ENCODE measurements around the gene HTR7. TPM values are rescaled to one million over a fixed set of nuclear protein-coding genes. Genes with fewer than 3 reads are reported as not detected.

HTR7 gene
- total and polyA plus RNA-seq, 7 donors = 0.31 to 1.4 (median 0.75) TPM; not detected in 1

GRCh38 chr10:90722832-90723231, 135.0 kb downstream of the HTR7 start:
- H3K36me3 ChIP-seq = no peaks in the 10 kb centered on the region
- 85 to 95% methylated on average over 5 of the region's 5 CpGs for WGBS, 2 donors
- no peak for TF ChIP-seq EP300 (IDR thresholded peaks at IDR 0.05)
- no peaks in the 10 kb centered on the region for H3K27me3 ChIP-seq
- intact Hi-C loops (cut with DNase I) = no loop called here
- H3K4me1 ChIP-seq = no peaks in the 10 kb centered on the region
- DNase-seq = no peak
- no peaks in the 10 kb centered on the region for H3K9me3 ChIP-seq
- H3K27ac ChIP-seq = no peak overlapping the region
- H3K4me3 ChIP-seq = no peak overlapping the region

- H3K27ac ChIP-seq = no peak overlapping the region
- TF ChIP-seq POLR2A (IDR thresholded peaks at IDR 0.05) (no peak), EP300 (IDR thresholded peaks at IDR 0.05) (no peak), CTCF (IDR thresholded peaks at IDR 0.05) (no peak), POLR2AphosphoS5 (IDR thresholded peaks at IDR 0.05) (no peak)
- no peaks in the 10 kb centered on the region for H3K36me3 ChIP-seq
- no peaks in the 10 kb centered on the region for H3K9me3 ChIP-seq
- H3K4me1 ChIP-seq = no peaks in the 10 kb centered on the region
- H3K4me3 ChIP-seq = no peak overlapping the region
- intact Hi-C loops (cut with DNase I) = no loop called here
- WGBS, 2 donors = 68 to 86% methylated on average over 3 of the region's 3 CpGs
- no peak for DNase-seq
- H3K27me3 ChIP-seq = no peaks in the 10 kb centered on the region
These were observed 139.7 kb downstream of the HTR7 start for GRCh38 chr10:90718182-90718581.

- Histone ChIP-seq H3K4me3 (no peak overlapping the region), H3K9me3 (no peaks in the 10 kb centered on the region), H3K36me3 (no peaks in the 10 kb centered on the region), H3K27me3 (no peaks in the 10 kb centered on the region), H3K27ac (no peak overlapping the region), H3K4me1 (no peaks in the 10 kb centered on the region)
- DNase-seq = no peak
- intact Hi-C loops (cut with DNase I) = no loop called here
- TF ChIP-seq CTCF (IDR thresholded peaks at IDR 0.05) (no peak), POLR2AphosphoS5 (IDR thresholded peaks at IDR 0.05) (no peak), POLR2A (IDR thresholded peaks at IDR 0.05) (no peak)
- WGBS, 2 donors = 57 to 68% methylated on average over 3 of the region's 3 CpGs
These were observed 145.3 kb downstream of the HTR7 start for GRCh38 chr10:90712529-90712928.

GRCh38 chr10:90709727-90710126, 148.1 kb downstream of the HTR7 start:
- no peak for DNase-seq
- Histone ChIP-seq H3K4me3 (no peak overlapping the region), H3K27ac (no peak overlapping the region), H3K36me3 (no peaks in the 10 kb centered on the region), H3K9me3 (no peaks in the 10 kb centered on the region), H3K4me1 (no peaks in the 10 kb centered on the region), H3K27me3 (no peaks in the 10 kb centered on the region)
- intact Hi-C loops (cut with DNase I) = no loop called here
- TF ChIP-seq EP300 (IDR thresholded peaks at IDR 0.05) (no peak), POLR2AphosphoS5 (IDR thresholded peaks at IDR 0.05) (no peak), POLR2A (IDR thresholded peaks at IDR 0.05) (no peak), CTCF (IDR thresholded peaks at IDR 0.05) (no peak)
- 88 to 91% methylated on average over 2 of the region's 2 CpGs for WGBS, 2 donors

GRCh38 chr10:90707657-90708056, 150.2 kb downstream of the HTR7 start:
- H3K9me3 ChIP-seq = no peaks in the 10 kb centered on the region
- no peak overlapping the region for H3K27ac ChIP-seq
- intact Hi-C loops (cut with DNase I) = no loop called here
- no peak for DNase-seq
- WGBS, 2 donors = 84 to 87% methylated on average over 2 of the region's 2 CpGs
- no peaks in the 10 kb centered on the region for H3K27me3 ChIP-seq
- no peak for TF ChIP-seq POLR2A (IDR thresholded peaks at IDR 0.05)
- TF ChIP-seq CTCF (IDR thresholded peaks at IDR 0.05) = no peak
- TF ChIP-seq POLR2AphosphoS5 (IDR thresholded peaks at IDR 0.05) = no peak
- TF ChIP-seq EP300 (IDR thresholded peaks at IDR 0.05) = no peak
- no peak overlapping the region for H3K4me3 ChIP-seq
- H3K4me1 ChIP-seq = no peaks in the 10 kb centered on the region
- no peaks in the 10 kb centered on the region for H3K36me3 ChIP-seq
